NCI-H187 (cell line): ENCODE data around the gene KIF26B.

Experiments used
- DNase-seq, 2 experiments: peaks; one replicate each; lab custom pipeline; 2025; lab: John Stamatoyannopoulos, UW

KIF26B gene

GRCh38 chr1:245209658-245210435, 55.1 kb downstream of the KIF26B start:
- DNase-seq = no peak

- DNase-seq = no peak
Observed at GRCh38 chr1:245211035-245211749, 56.4 kb downstream of the KIF26B start.

- DNase-seq = no peak
Observed at GRCh38 chr1:245211761-245212160, 57.0 kb downstream of the KIF26B start.

GRCh38 chr1:245212221-245212710, 57.5 kb downstream of the KIF26B start:
- no peak for DNase-seq

- no peak for DNase-seq
Observed at GRCh38 chr1:245213066-245213831, 58.5 kb downstream of the KIF26B start.

- no peak for DNase-seq
Observed at GRCh38 chr1:245215071-245215470, 60.3 kb downstream of the KIF26B start.

GRCh38 chr1:245216366-245217115, 61.8 kb downstream of the KIF26B start:
- no peak for DNase-seq

GRCh38 chr1:245217853-245218608, 63.2 kb downstream of the KIF26B start:
- DNase-seq = no peak

GRCh38 chr1:245220381-245220985, 65.7 kb downstream of the KIF26B start:
- no peak for DNase-seq

GRCh38 chr1:245221805-245222204, 67.0 kb downstream of the KIF26B start:
- DNase-seq = no peak

GRCh38 chr1:245222931-245223595, 68.3 kb downstream of the KIF26B start:
- no peak for DNase-seq

- DNase-seq = no peak
Observed at GRCh38 chr1:245225322-245226202, 70.8 kb downstream of the KIF26B start.

GRCh38 chr1:245226203-245226499, 71.4 kb downstream of the KIF26B start:
- no peak for DNase-seq

- DNase-seq = no peak
Observed at GRCh38 chr1:245229051-245229450, 74.3 kb downstream of the KIF26B start.

- DNase-seq = no peak
Observed at GRCh38 chr1:245232931-245233330, 78.1 kb downstream of the KIF26B start.

GRCh38 chr1:245234217-245235081, 79.7 kb downstream of the KIF26B start:
- peak; percentile 10 to 15 for DNase-seq

- DNase-seq = no peak
Observed at GRCh38 chr1:245235156-245235555, 80.4 kb downstream of the KIF26B start.

- DNase-seq = no peak
Observed at GRCh38 chr1:245240648-245241165, 85.9 kb downstream of the KIF26B start.
